Smooth muscle cell (in vitro differentiated cells): ENCODE results near the gene CS. TPM values are rescaled to one million over a fixed set of nuclear protein-coding genes. Genes with fewer than 3 reads are reported as not detected.
A peak's percentile ranks its signal among the peaks of the same experiment; 100 is the strongest.
"Not testable (repeated sequence)": the region's sequence is repeated elsewhere in the genome, so short reads cannot be mapped to it uniquely, and the experiment has no call there.

Experiments
- DNase-seq: peaks from one replicate; lab custom pipeline; 2025; ENCODE audit not compliant: unreplicated experiment; lab: John Stamatoyannopoulos, UW
- H2AFZ ChIP-seq: fragments of 200-600 bp; sonication (generic); 2 replicates; pipeline ENCODE4 v1.6.0; 2016; ENCODE audit warnings: antibody characterized with exemption, low read depth, mild to moderate bottlenecking
- H3F3A ChIP-seq: fragments of 200-600 bp; sonication (generic); 2 replicates; pipeline ENCODE4 v1.6.0; 2017; ENCODE audit warnings: antibody characterized with exemption, low read depth
- H3K27ac ChIP-seq: fragments of 200-600 bp; sonication (generic); 2 replicates; pipeline ENCODE4 v1.5.1; 2016; ENCODE audit warnings: low read depth, mild to moderate bottlenecking
- H3K27me3 ChIP-seq: fragments of 200-600 bp; sonication (generic); 2 replicates; pipeline ENCODE4 v1.6.1; 2016; ENCODE audit warnings: low read depth, mild to moderate bottlenecking
- H3K36me3 ChIP-seq: fragments of 200-600 bp; sonication (generic); 2 replicates; pipeline ENCODE4 v1.5.1; 2016; ENCODE audit warnings: low read depth
- H3K4me1 ChIP-seq: fragments of 200-600 bp; sonication (generic); 2 replicates; pipeline ENCODE4 v1.5.1; 2016; ENCODE audit warnings: low read depth
- H3K4me2 ChIP-seq: fragments of 200-600 bp; sonication (generic); 2 replicates; pipeline ENCODE4 v1.6.0; 2016; ENCODE audit warnings: mild to moderate bottlenecking
- H3K4me3 ChIP-seq: fragments of 200-600 bp; sonication (generic); 2 replicates; pipeline ENCODE4 v1.5.1; 2016; ENCODE audit warnings: mild to moderate bottlenecking
- H3K79me2 ChIP-seq: fragments of 200-600 bp; sonication (generic); 2 replicates; pipeline ENCODE4 v1.6.0; 2016; ENCODE audit warnings: low read depth, mild to moderate bottlenecking
- H3K9ac ChIP-seq: fragments of 200-600 bp; sonication (generic); 2 replicates; pipeline ENCODE4 v1.6.0; 2016; ENCODE audit warnings: low read depth
- H3K9me3 ChIP-seq: fragments of 200-600 bp; sonication (generic); replicated peaks from 2 replicates; pipeline ENCODE4 v1.5.1; 2016; ENCODE audit warnings: low read depth
- H4K20me1 ChIP-seq: fragments of 200-600 bp; sonication (generic); 2 replicates; pipeline ENCODE4 v1.6.0; 2016; ENCODE audit warnings: low read depth
- CTCF ChIP-seq: fragments of 200-600 bp; sonication (generic); IDR thresholded peaks from 2 replicates; pipeline ENCODE4 v1.5.1; 2017; ENCODE audit warnings: borderline replicate concordance, mild to moderate bottlenecking, antibody characterized with exemption; ENCODE audit not compliant: insufficient read depth, poor library complexity, severe bottlenecking
- WGBS: methylation state at CpG from one replicate; pipeline ENCODE4 v1.1.7; 2016; ENCODE audit warnings: low lambda C conversion rate; 5-methylcytosine and 5-hydroxymethylcytosine counted together
- polyA plus RNA-seq: library from polyadenylated mRNA; unstranded; fragments of >200 nt; fragmentation: Nextera tagmentation; extraction: Ambion mirVana; gene quantifications from 2 replicates; pipeline ENCODE4 v1.2.1, GENCODE V29; 2016
- total RNA-seq: library from RNA; depleted of rRNA; stranded (reverse); fragments of >200 nt; gene quantifications from 2 replicates; pipeline ENCODE4 v1.2.3, GENCODE V29; 2014

The CS gene
- total and polyA plus RNA-seq, 2 experiments from 2014 or later = 83.3 to 138 TPM

- Histone ChIP-seq H3K4me2 (no peak overlapping the region), H2AFZ (no peak overlapping the region), H3K27ac (no peak overlapping the region), H4K20me1 (no peaks in the 10 kb centered on the region), H3K4me1 (peaks cover 7% of the 10 kb centered on the region), H3K79me2 (no peaks in the 10 kb centered on the region), H3K4me3 (no peak overlapping the region), H3K36me3 (no peaks in the 10 kb centered on the region), H3F3A (no peaks in the 10 kb centered on the region), H3K9me3 (no peaks in the 10 kb centered on the region), H3K27me3 (no peaks in the 10 kb centered on the region), H3K9ac (no peak overlapping the region)
- WGBS = 92% methylated on average over 8 of the region's 8 CpGs
- TF ChIP-seq CTCF = no peak
- no peak for DNase-seq
These were observed 37.7 kb upstream of the CS start for GRCh38 chr12:56337753-56338251.

GRCh38 chr12:56336361-56337167 is 36.4 kb upstream of the CS start:
- TF ChIP-seq CTCF = no peak
- H3K9me3 ChIP-seq = no peaks in the 10 kb centered on the region
- no peaks in the 10 kb centered on the region for H3F3A ChIP-seq

GRCh38 chr12:56335527-56335926 is 35.4 kb upstream of the CS start:
- not testable (repeated sequence) for H3F3A ChIP-seq, H3K9ac ChIP-seq, H3K4me2 ChIP-seq, H3K27me3 ChIP-seq, H3K36me3 ChIP-seq, DNase-seq, H3K79me2 ChIP-seq, H3K4me3 ChIP-seq, H4K20me1 ChIP-seq, H3K9me3 ChIP-seq, H2AFZ ChIP-seq, H3K4me1 ChIP-seq, H3K27ac ChIP-seq
- 97% methylated on average over 8 of the region's 8 CpGs for WGBS

More at GRCh38 chr12:56336361-56337167, 36.4 kb upstream of the CS start:
- no peak overlapping the region for H3K9ac ChIP-seq
- H3K36me3 ChIP-seq = no peaks in the 10 kb centered on the region
- no peak overlapping the region for H3K4me3 ChIP-seq
- DNase-seq = no peak
- no peaks in the 10 kb centered on the region for H3K79me2 ChIP-seq
- no peak overlapping the region for H3K27ac ChIP-seq
- peaks cover 7% of the 10 kb centered on the region for H3K4me1 ChIP-seq
- WGBS = 83% methylated on average over 9 of the region's 9 CpGs
- no peak overlapping the region for H3K4me2 ChIP-seq
- no peaks in the 10 kb centered on the region for H3K27me3 ChIP-seq
- no peaks in the 10 kb centered on the region for H4K20me1 ChIP-seq
- H2AFZ ChIP-seq = no peak overlapping the region

GRCh38 chr12:56334490-56334793 is 34.3 kb upstream of the CS start:
- peak overlapping the region; percentile 62 for H3K4me3 ChIP-seq
- peak overlapping the region; percentile 81 for H3K9ac ChIP-seq
- no peaks in the 10 kb centered on the region for H3K9me3 ChIP-seq
- H3K36me3 ChIP-seq = no peaks in the 10 kb centered on the region
- 21% methylated on average over 6 of the region's 6 CpGs for WGBS
- H3F3A ChIP-seq = no peaks in the 10 kb centered on the region
- peak overlapping the region; percentile 89 for H3K27ac ChIP-seq
- H3K27me3 ChIP-seq = no peaks in the 10 kb centered on the region
- no peaks in the 10 kb centered on the region for H4K20me1 ChIP-seq
- peak overlapping the region; percentile 88 for H3K4me2 ChIP-seq
- DNase-seq = no peak
- H3K79me2 ChIP-seq = no peaks in the 10 kb centered on the region
- peak overlapping the region; percentile 64 for H2AFZ ChIP-seq
- H3K4me1 ChIP-seq = peaks cover 7% of the 10 kb centered on the region
- no peak for TF ChIP-seq CTCF
